Activated CD4-positive, alpha-beta memory T cell treated with anti-CD3 and anti-CD28 coated beads for 36 hours (primary cell): ENCODE results near the gene NFE2. TPM values are rescaled to one million over a fixed set of nuclear protein-coding genes. Genes with fewer than 3 reads are reported as not detected.

Source experiments
- CTCF ChIA-PET: fragments of 350-600 bp; sonication (Branson Sonifier 250); formaldehyde crosslinking; loops from one replicate; lab custom pipeline; 2021; ENCODE audit warnings: antibody characterized with exemption, inconsistent platforms; lab: Charles Lee
- POLR2A ChIA-PET: fragments of 350-600 bp; sonication (Branson Sonifier 250); formaldehyde crosslinking; loops from one replicate; lab custom pipeline; 2021; ENCODE audit warnings: antibody characterized with exemption; lab: Charles Lee
- DNase-seq: peaks from one replicate; pipeline ENCODE4 v3.0.0-alpha.2; 2020
- H3K27ac Mint-ChIP-seq: one replicate; pipeline ENCODE4 v1.8.0; 2021; ENCODE audit warnings: mixed read lengths
- H3K27me3 Mint-ChIP-seq: one replicate; pipeline ENCODE4 v1.8.0; 2021; ENCODE audit warnings: mixed read lengths
- H3K36me3 Mint-ChIP-seq: one replicate; pipeline ENCODE4 v1.8.0; 2021; ENCODE audit warnings: mixed read lengths
- H3K4me1 Mint-ChIP-seq: one replicate; pipeline ENCODE4 v1.8.0; 2021; ENCODE audit warnings: low read depth, mixed read lengths
- H3K4me3 Mint-ChIP-seq: one replicate; pipeline ENCODE4 v1.8.0; 2021; ENCODE audit warnings: mild to moderate bottlenecking, mixed read lengths
- H3K9me3 Mint-ChIP-seq: one replicate; pipeline ENCODE4 v1.8.0; 2021; ENCODE audit warnings: mixed read lengths
- intact Hi-C: fragments of 100-400 bp; cut with micrococcal nuclease; formaldehyde crosslinking; loops from one replicate; pipeline ENCODE4 v1.15.1; 2023
- total RNA-seq, 2 experiments: library from RNA; stranded (reverse); gene quantifications; one replicate each; pipeline ENCODE4 v1.2.3, GENCODE V29; 2021

NFE2 gene
- total RNA-seq, 2 experiments from 2014 or later: not detected

GRCh38 chr12:54303640-54304039 lies 2.8 kb upstream of the NFE2 start:
- Mint-ChIP-seq H3K9me3 (no peaks in the 10 kb centered on the region), H3K27me3 (peaks cover 53% of the 10 kb centered on the region), H3K27ac (no peak overlapping the region), H3K36me3 (no peaks in the 10 kb centered on the region), H3K4me3 (no peak overlapping the region), H3K4me1 (peaks cover 15% of the 10 kb centered on the region)
- intact Hi-C loops: no loop called here
- ChIA-PET POLR2A (no interaction called here), CTCF (interaction anchor here (0.8 to 1.5 kb wide), 2 partner anchors 10 kb away, joined by 3 read pairs; no protein-coding TSS in a partner anchor)
- no peak for DNase-seq

DNA sequence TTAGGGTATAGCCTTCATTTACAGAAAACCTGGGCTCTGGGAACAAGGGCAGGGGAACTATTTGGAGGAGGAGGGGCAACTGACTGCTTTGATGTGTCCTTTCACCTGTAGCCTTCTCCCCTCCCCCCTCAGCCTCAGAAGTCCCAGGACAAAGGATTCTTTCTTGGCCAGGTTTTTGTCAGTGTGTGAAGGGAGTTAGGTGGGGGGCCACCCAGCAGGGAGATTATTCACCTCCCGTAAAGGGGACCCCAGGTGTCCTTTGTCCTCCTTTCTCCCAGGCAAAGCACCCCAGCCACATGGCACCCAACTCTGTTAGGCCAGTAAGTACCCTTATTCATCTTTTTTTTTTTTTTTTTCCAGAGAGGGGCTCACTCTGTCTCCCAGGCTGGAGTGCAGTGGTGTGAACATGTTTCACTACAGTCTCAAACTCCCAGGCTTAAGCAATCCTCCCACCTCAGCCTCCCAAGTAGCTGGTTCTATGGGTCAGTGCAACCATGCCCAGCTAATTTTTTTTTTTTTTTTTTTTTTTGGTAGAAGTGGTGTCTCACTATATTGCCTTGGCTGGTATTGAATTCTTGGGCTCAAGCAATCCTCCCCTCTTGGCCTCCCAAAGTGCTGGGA lies 723 bp upstream of the NFE2 start:
- POLR2A ChIA-PET: no interaction called here
- DNase-seq: no peak
- no peak overlapping the region for H3K4me3 Mint-ChIP-seq
- no peak overlapping the region for H3K27ac Mint-ChIP-seq
- CTCF ChIA-PET: interaction anchor here (1.0 to 4.0 kb wide), 7 partner anchors 8 to 98 kb away, joined by 3 to 13 read pairs (median 4); partner anchors contain the start of gene COPZ1
- peaks cover 47% of the 10 kb centered on the region for H3K27me3 Mint-ChIP-seq
- peaks cover 9% of the 10 kb centered on the region for H3K4me1 Mint-ChIP-seq
- H3K9me3 Mint-ChIP-seq: no peaks in the 10 kb centered on the region
- H3K36me3 Mint-ChIP-seq: no peaks in the 10 kb centered on the region
- intact Hi-C loops: no loop called here

GRCh38 chr12:54300225-54300731 lies 537 bp downstream of the NFE2 start:
- H3K36me3 Mint-ChIP-seq: no peaks in the 10 kb centered on the region
- intact Hi-C loops: no loop called here
- POLR2A ChIA-PET: interaction anchor here (0.9 kb wide), 1 partner anchor 25 kb away, joined by 3 read pairs; the partner anchor contains the start of gene COPZ1

GRCh38 chr12:54299515-54300224 lies 1.1 kb downstream of the NFE2 start:
- intact Hi-C loops: no loop called here
- H3K4me1 Mint-ChIP-seq: peaks cover 9% of the 10 kb centered on the region
- no peaks in the 10 kb centered on the region for H3K36me3 Mint-ChIP-seq
- no peak overlapping the region for H3K4me3 Mint-ChIP-seq
- H3K27me3 Mint-ChIP-seq: peaks cover 46% of the 10 kb centered on the region
- ChIA-PET POLR2A (interaction anchor here (0.9 kb wide), 1 partner anchor 25 kb away, joined by 3 read pairs; the partner anchor contains the start of gene COPZ1), CTCF (interaction anchor here (0.6 to 11.4 kb wide), 11 partner anchors 10 to 100 kb away, joined by 3 to 101 read pairs (median 5); partner anchors contain the start of gene COPZ1)
- DNase-seq: no peak
- no peak overlapping the region for H3K27ac Mint-ChIP-seq
- H3K9me3 Mint-ChIP-seq: no peaks in the 10 kb centered on the region

More at GRCh38 chr12:54300225-54300731, 537 bp downstream of the NFE2 start:
- H3K4me3 Mint-ChIP-seq: no peak overlapping the region
- H3K9me3 Mint-ChIP-seq: no peaks in the 10 kb centered on the region
- peaks cover 47% of the 10 kb centered on the region for H3K27me3 Mint-ChIP-seq
- CTCF ChIA-PET: interaction anchor here (0.9 to 4.0 kb wide), 7 partner anchors 14 to 92 kb away, joined by 3 to 13 read pairs (median 5); partner anchors contain the start of gene COPZ1
- H3K27ac Mint-ChIP-seq: no peak overlapping the region
- DNase-seq: no peak
- peaks cover 9% of the 10 kb centered on the region for H3K4me1 Mint-ChIP-seq

DNA sequence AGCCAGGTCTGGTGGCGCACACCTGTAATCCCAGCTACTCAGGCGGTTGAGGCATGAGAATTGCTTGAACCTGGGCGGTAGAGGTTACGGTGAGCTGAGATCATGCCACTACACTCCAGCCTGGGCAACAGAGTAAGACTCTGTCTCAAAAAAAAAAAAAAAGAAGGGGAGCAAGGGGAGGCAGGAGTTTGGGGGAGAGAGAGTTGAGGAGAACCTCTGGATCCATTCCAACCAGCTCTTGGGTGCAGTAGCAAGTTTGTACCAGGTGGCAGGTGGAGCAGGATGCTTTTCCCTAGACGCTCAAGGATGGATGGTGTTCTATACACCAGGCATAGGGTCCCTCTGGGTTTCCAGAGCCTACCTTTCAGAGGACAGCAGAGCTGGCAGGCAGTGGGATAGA lies 1.9 kb downstream of the NFE2 start:
- H3K27ac Mint-ChIP-seq: no peak overlapping the region
- CTCF ChIA-PET: interaction anchor here (0.6 to 11.4 kb wide), 11 partner anchors 9 to 101 kb away, joined by 3 to 101 read pairs (median 5); partner anchors contain the start of gene COPZ1
- no peaks in the 10 kb centered on the region for H3K9me3 Mint-ChIP-seq
- POLR2A ChIA-PET: no interaction called here
- DNase-seq: no peak
- peaks cover 40% of the 10 kb centered on the region for H3K27me3 Mint-ChIP-seq
- H3K4me3 Mint-ChIP-seq: no peak overlapping the region
- intact Hi-C loops: no loop called here
- H3K36me3 Mint-ChIP-seq: no peaks in the 10 kb centered on the region
- peaks cover 7% of the 10 kb centered on the region for H3K4me1 Mint-ChIP-seq

GRCh38 chr12:54296393-54297099 lies 4.3 kb downstream of the NFE2 start:
- Mint-ChIP-seq H3K27me3 (peaks cover 22% of the 10 kb centered on the region), H3K4me3 (no peak overlapping the region), H3K27ac (no peak overlapping the region), H3K36me3 (no peaks in the 10 kb centered on the region), H3K4me1 (peaks cover 6% of the 10 kb centered on the region), H3K9me3 (no peaks in the 10 kb centered on the region)
- ChIA-PET POLR2A (interaction anchor here (2.2 kb wide), 1 partner anchor 10 kb away, joined by 6 read pairs; no protein-coding TSS in a partner anchor), CTCF (interaction anchor here (0.7 to 11.4 kb wide), 11 partner anchors 28 to 147 kb away, joined by 3 to 101 read pairs (median 9); partner anchors contain the start of gene COPZ1)
- intact Hi-C loops: no loop called here
- no peak for DNase-seq

GRCh38 chr12:54294953-54295566 lies 5.8 kb downstream of the NFE2 start:
- Mint-ChIP-seq H3K4me1 (peaks cover 3% of the 10 kb centered on the region), H3K27ac (no peak overlapping the region), H3K36me3 (no peaks in the 10 kb centered on the region), H3K27me3 (peaks cover 8% of the 10 kb centered on the region), H3K4me3 (no peak overlapping the region), H3K9me3 (no peaks in the 10 kb centered on the region)
- DNase-seq: no peak
- intact Hi-C loops: loop anchor here (1.0 to 5.0 kb wide), 4 partner anchors 29 to 73 kb away; no protein-coding TSS in a partner anchor
- POLR2A ChIA-PET: interaction anchor here (2.2 kb wide), 1 partner anchor 9 kb away, joined by 6 read pairs; no protein-coding TSS in a partner anchor
- CTCF ChIA-PET: interaction anchor here (0.6 to 11.4 kb wide), 19 partner anchors 12 to 538 kb away, joined by 3 to 101 read pairs (median 9); partner anchors contain the start of gene COPZ1

DNA sequence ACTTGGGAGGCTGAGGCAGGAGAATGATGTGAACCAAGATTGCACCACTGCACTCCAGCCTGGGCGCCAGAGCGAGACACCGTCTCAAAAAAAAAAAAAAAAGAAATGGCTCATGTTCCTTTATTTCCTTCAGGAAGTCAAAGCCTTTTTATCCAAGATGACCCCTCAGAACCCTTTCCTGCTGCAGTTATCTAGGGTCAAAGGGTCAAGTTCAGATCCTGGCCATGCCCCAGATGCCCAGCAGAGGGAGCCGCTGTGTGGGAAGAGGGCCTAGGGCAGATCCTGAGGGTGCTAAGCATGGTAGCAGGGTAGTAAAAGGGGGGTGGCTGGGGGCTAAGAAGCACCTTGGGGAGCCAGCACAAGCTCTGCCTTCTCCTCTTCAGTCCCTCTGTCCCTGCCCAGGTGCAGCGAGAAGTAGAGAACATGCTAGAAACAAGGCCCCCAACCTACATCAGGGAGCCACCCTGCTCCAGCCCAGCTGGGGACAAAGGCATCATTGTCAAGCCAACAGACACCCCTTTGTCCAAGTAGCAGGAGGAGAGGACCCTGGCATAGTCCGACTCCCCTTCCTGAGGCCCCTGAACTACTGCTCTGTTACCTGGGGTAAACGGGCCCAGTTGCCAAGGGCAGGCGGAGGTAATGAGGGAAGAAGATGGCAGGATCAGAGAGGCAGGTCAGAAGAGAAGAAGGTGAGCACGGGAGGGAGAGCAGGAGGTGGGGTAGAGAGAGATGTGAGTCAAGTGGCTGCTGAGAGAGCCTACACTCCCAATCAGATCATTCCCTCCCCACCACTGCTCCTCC lies 6.5 kb downstream of the NFE2 start:
- ChIA-PET CTCF (interaction anchor here (0.6 to 11.4 kb wide), 34 partner anchors 8 to 121 kb away, joined by 3 to 101 read pairs (median 4); partner anchors contain the start of gene COPZ1), POLR2A (no interaction called here)
- Mint-ChIP-seq H3K9me3 (no peaks in the 10 kb centered on the region), H3K27ac (no peak overlapping the region), H3K27me3 (peaks cover 2% of the 10 kb centered on the region), H3K4me1 (peaks cover 3% of the 10 kb centered on the region), H3K36me3 (no peaks in the 10 kb centered on the region), H3K4me3 (no peak overlapping the region)
- peak; percentile 79 for DNase-seq
- intact Hi-C loops: loop anchor here (1.0 to 5.0 kb wide), 4 partner anchors 30 to 74 kb away; no protein-coding TSS in a partner anchor

DNA sequence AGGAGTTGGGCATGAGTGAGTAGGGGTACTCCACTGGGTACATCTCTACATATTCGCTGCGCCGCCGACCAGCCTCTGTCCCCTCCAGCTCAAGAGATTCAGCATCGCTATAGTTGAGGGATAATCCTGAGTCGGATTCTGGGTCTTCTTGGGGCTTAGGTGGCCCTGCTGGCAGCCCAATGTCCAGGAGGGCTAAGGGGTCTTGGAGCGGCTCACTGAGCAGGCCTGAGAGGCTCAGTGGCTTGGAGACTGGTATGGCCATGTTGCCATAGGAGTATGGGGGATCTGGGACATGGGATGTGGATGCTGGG lies 7.9 kb downstream of the NFE2 start:
- Mint-ChIP-seq H3K36me3 (peaks cover 2% of the 10 kb centered on the region), H3K9me3 (no peaks in the 10 kb centered on the region), H3K27me3 (no peaks in the 10 kb centered on the region), H3K4me3 (no peak overlapping the region), H3K4me1 (peaks cover 3% of the 10 kb centered on the region), H3K27ac (no peak overlapping the region)
- CTCF ChIA-PET: interaction anchor here (0.6 to 11.4 kb wide), 26 partner anchors 9 to 234 kb away, joined by 3 to 101 read pairs (median 4); partner anchors contain the start of gene COPZ1
- POLR2A ChIA-PET: interaction anchor here (2.2 kb wide), 1 partner anchor 10 kb away, joined by 7 read pairs; no protein-coding TSS in a partner anchor
- intact Hi-C loops: loop anchor here (5.0 kb wide), 1 partner anchor 41 kb away; no protein-coding TSS in a partner anchor
- no peak for DNase-seq
